ENCODE data around the gene CDK14.
"Not testable (repeated sequence)": the region's sequence is repeated elsewhere in the genome, so short reads cannot be mapped to it uniquely, and the experiment has no call there.

The CDK14 gene

GRCh38 chr7:90758933-90759562 is 162.9 kb downstream of the CDK14 start:
- H3K9me3 Mint-ChIP-seq, result no peaks in the 10 kb centered on the region
- no peak overlapping the region for H3K27ac Mint-ChIP-seq
- no peaks in the 10 kb centered on the region for H3K4me1 Mint-ChIP-seq
- H3K4me3 Mint-ChIP-seq, result no peak overlapping the region
- no peaks in the 10 kb centered on the region for H3K27me3 Mint-ChIP-seq
- H3K36me3 Mint-ChIP-seq, result no peaks in the 10 kb centered on the region

- Mint-ChIP-seq H3K4me3 (no peak overlapping the region), H3K9me3 (no peaks in the 10 kb centered on the region), H3K4me1 (no peaks in the 10 kb centered on the region), H3K27me3 (no peaks in the 10 kb centered on the region), H3K36me3 (no peaks in the 10 kb centered on the region), H3K27ac (no peak overlapping the region)
Measured at GRCh38 chr7:90759710-90760109, 163.6 kb downstream of the CDK14 start.

DNA sequence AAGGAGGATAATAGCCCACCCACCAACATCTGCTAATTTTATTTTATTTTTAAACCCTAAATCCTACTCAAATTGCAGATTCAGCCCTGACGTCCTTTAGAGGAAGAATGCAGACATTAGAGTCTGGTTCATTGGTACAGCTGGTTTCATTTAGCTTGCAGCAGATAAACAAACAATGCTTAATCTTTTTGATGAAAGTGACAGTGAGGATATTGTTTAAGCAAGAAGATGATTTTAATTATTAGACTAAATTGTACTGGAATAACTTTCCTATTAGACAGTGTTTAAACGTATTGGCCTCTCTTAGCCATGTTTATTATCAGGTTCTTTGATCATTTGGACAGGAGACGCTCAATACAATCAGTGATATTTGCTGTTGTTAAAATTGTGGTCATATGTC is 164.8 kb downstream of the CDK14 start:
- no peaks in the 10 kb centered on the region for H3K36me3 Mint-ChIP-seq
- H3K4me1 Mint-ChIP-seq, result no peaks in the 10 kb centered on the region

GRCh38 chr7:90761584-90761983 is 165.5 kb downstream of the CDK14 start:
- Mint-ChIP-seq H3K36me3 (no peaks in the 10 kb centered on the region), H3K27ac (no peak overlapping the region), H3K4me3 (no peak overlapping the region), H3K4me1 (no peaks in the 10 kb centered on the region), H3K9me3 (no peaks in the 10 kb centered on the region), H3K27me3 (no peaks in the 10 kb centered on the region)

More for the DNA sequence above, 164.8 kb downstream of the CDK14 start:
- no peaks in the 10 kb centered on the region for H3K27me3 Mint-ChIP-seq
- no peak overlapping the region for H3K4me3 Mint-ChIP-seq
- H3K27ac Mint-ChIP-seq, result no peak overlapping the region
- no peaks in the 10 kb centered on the region for H3K9me3 Mint-ChIP-seq

- no peak overlapping the region for H3K27ac Mint-ChIP-seq
- no peaks in the 10 kb centered on the region for H3K36me3 Mint-ChIP-seq
- no peaks in the 10 kb centered on the region for H3K9me3 Mint-ChIP-seq
- H3K27me3 Mint-ChIP-seq, result no peaks in the 10 kb centered on the region
- H3K4me3 Mint-ChIP-seq, result no peak overlapping the region
- H3K4me1 Mint-ChIP-seq, result no peaks in the 10 kb centered on the region
Measured at GRCh38 chr7:90763108-90763507, 167.0 kb downstream of the CDK14 start.

DNA sequence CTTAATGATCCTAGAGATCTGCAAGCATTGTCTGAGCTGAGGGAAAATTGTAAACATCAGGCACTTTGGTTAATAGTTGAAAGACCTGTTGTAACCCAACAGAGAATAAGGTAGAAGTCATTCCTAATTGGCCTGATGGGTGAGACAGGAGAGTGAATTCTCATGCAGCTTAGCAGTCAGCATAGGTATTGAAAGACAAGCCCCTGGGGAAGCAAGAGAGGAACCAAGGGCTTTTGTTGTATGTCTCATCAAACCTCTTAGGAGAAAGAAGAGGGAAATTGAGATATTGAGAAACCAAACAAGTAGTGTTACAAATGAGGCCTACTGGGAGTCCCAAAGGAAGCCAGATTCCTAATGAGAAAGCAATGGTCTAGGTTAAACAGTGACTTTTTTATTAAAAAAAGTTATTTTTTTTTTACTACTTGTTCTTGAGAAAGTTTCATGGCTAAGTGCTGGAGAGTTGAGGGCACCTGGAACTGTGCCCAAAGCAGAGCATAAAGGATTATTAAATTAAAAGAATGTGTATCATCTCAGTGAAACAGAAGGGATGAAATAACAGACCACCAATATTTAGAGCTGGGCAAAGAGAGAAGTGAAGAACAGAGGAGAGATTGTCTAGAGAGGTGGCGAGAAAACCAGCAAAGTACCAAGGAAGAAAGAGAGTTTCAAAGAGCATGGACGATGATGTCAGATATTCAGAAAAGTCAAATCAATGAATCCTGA is 168.9 kb downstream of the CDK14 start:
- Mint-ChIP-seq H3K9me3 (no peaks in the 10 kb centered on the region), H3K4me1 (no peaks in the 10 kb centered on the region), H3K4me3 (no peak overlapping the region), H3K27ac (no peak overlapping the region), H3K36me3 (no peaks in the 10 kb centered on the region), H3K27me3 (no peaks in the 10 kb centered on the region)

- no peaks in the 10 kb centered on the region for H3K36me3 Mint-ChIP-seq
- H3K4me3 Mint-ChIP-seq, result no peak overlapping the region
Measured at GRCh38 chr7:90766814-90767564, 170.9 kb downstream of the CDK14 start.

DNA sequence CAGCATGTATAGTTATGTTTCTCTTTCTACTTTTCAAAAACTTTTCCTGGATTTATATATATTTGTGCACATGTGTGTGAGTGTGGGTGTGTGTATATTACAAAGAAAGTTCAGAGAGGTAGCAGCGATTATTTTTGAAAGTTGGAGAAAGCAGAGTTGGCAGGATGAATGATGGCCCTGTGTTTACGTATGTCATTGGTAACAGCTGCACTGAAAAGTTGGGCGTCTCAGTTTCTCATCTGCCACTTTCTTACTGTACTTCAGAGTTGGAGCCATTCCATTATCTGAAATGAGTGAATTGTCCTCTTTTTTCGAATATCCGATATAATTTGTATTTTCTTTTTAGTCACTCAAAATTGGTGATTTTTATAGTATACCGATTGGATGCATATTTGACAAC is 172.2 kb downstream of the CDK14 start:
- no peaks in the 10 kb centered on the region for H3K27me3 Mint-ChIP-seq
- no peak overlapping the region for H3K27ac Mint-ChIP-seq
- no peaks in the 10 kb centered on the region for H3K36me3 Mint-ChIP-seq
- H3K9me3 Mint-ChIP-seq, result peaks cover 10% of the 10 kb centered on the region
- H3K4me1 Mint-ChIP-seq, result no peaks in the 10 kb centered on the region
- no peak overlapping the region for H3K4me3 Mint-ChIP-seq

More at GRCh38 chr7:90766814-90767564, 170.9 kb downstream of the CDK14 start:
- Mint-ChIP-seq H3K27me3 (no peaks in the 10 kb centered on the region), H3K27ac (no peak overlapping the region), H3K4me1 (no peaks in the 10 kb centered on the region), H3K9me3 (peaks cover 10% of the 10 kb centered on the region)

DNA sequence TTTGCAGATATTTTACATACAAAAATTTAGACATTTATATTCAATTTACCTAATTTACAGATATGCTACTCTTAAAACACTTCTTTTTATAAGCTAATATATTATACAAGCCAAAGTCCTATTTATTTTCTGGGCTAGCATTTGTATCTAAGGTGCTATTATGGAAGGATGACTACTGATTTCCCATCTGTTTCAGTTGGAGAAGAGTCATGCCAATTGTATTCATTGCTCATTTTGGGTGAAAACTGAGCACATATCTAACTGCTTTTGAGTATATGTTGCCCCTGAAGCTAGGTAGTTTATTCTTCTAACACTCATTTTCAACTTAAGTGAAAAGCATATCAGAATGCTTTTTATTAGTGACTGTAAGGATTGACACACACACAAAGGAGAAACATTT is 172.9 kb downstream of the CDK14 start:
- no peak overlapping the region for H3K27ac Mint-ChIP-seq
- no peak overlapping the region for H3K4me3 Mint-ChIP-seq
- no peaks in the 10 kb centered on the region for H3K4me1 Mint-ChIP-seq
- peaks cover 10% of the 10 kb centered on the region for H3K9me3 Mint-ChIP-seq
- no peaks in the 10 kb centered on the region for H3K27me3 Mint-ChIP-seq
- H3K36me3 Mint-ChIP-seq, result no peaks in the 10 kb centered on the region

GRCh38 chr7:90769566-90769965 is 173.4 kb downstream of the CDK14 start:
- H3K9me3 Mint-ChIP-seq, H3K4me3 Mint-ChIP-seq, H3K27me3 Mint-ChIP-seq, H3K4me1 Mint-ChIP-seq, H3K27ac Mint-ChIP-seq, H3K36me3 Mint-ChIP-seq: not testable (repeated sequence)

GRCh38 chr7:90771281-90771680 is 175.2 kb downstream of the CDK14 start:
- H3K36me3 Mint-ChIP-seq, result no peaks in the 10 kb centered on the region
- H3K27me3 Mint-ChIP-seq, result no peaks in the 10 kb centered on the region
- no peak overlapping the region for H3K4me3 Mint-ChIP-seq
- H3K27ac Mint-ChIP-seq, result no peak overlapping the region
- H3K4me1 Mint-ChIP-seq, result no peaks in the 10 kb centered on the region
- H3K9me3 Mint-ChIP-seq, result peaks cover 10% of the 10 kb centered on the region

GRCh38 chr7:90772410-90772809 is 176.3 kb downstream of the CDK14 start:
- H3K4me3 Mint-ChIP-seq, result no peak overlapping the region
- H3K4me1 Mint-ChIP-seq, result no peaks in the 10 kb centered on the region
- H3K36me3 Mint-ChIP-seq, result no peaks in the 10 kb centered on the region
- peaks cover 10% of the 10 kb centered on the region for H3K9me3 Mint-ChIP-seq
- H3K27me3 Mint-ChIP-seq, result no peaks in the 10 kb centered on the region
- no peak overlapping the region for H3K27ac Mint-ChIP-seq

- Mint-ChIP-seq H3K4me3 (no peak overlapping the region), H3K4me1 (no peaks in the 10 kb centered on the region), H3K9me3 (peaks cover 10% of the 10 kb centered on the region), H3K36me3 (no peaks in the 10 kb centered on the region), H3K27me3 (no peaks in the 10 kb centered on the region), H3K27ac (no peak overlapping the region)
Measured at GRCh38 chr7:90773269-90773668, 177.1 kb downstream of the CDK14 start.

DNA sequence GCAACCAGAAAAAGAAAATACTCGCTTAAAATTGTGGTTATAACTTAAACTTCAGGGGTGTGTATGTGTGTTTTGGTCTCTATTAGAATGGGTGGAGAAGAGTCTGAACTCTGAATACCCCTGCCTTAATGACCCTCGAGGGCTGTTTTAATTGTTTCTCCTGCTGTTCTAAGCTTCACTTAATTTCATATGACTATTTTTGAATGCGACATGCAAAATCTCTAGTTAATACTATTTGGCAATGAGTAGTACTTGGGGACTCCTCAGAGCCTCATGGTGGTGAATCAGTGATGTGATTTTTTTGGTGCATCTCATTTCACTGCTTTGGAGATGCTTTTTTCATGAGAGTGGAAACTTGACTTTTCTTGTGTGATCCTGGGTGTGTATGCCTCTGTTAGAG is 178.6 kb downstream of the CDK14 start:
- Mint-ChIP-seq H3K36me3 (no peaks in the 10 kb centered on the region), H3K27me3 (no peaks in the 10 kb centered on the region), H3K4me3 (no peak overlapping the region), H3K4me1 (no peaks in the 10 kb centered on the region), H3K9me3 (peaks cover 10% of the 10 kb centered on the region), H3K27ac (no peak overlapping the region)

DNA sequence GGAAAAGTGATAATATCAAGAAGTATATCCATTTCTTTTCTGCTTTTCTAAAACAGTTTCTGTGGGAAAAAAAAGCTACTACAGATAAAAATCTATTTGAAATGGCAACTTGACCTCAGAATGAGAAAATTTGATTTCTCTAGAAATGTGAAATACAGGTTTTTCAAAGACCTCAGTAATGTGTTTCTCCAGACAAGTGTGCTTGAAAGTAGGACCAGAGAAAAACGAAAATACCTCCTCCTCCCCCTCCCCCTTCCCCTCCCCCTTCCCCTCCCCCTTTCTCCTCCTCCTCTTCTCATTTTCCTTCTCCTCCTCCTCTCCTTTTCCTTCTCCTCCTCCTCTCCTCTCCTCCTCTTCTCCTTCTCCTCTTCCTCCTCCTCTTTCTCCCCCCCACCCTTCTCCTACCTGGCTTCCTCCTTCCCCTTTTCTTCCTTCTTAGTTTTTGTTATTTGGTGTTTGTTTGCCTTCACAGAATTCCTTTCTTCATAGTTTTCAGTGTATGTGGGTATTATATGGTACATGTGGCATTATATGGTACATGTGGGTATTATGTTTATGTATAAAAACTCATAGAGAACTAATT is 179.4 kb downstream of the CDK14 start:
- Mint-ChIP-seq H3K4me1 (no peaks in the 10 kb centered on the region), H3K36me3 (no peaks in the 10 kb centered on the region), H3K4me3 (no peak overlapping the region), H3K27ac (no peak overlapping the region), H3K27me3 (no peaks in the 10 kb centered on the region), H3K9me3 (peaks cover 10% of the 10 kb centered on the region)

GRCh38 chr7:90777041-90777440 is 180.9 kb downstream of the CDK14 start:
- Mint-ChIP-seq H3K4me3 (no peak overlapping the region), H3K36me3 (no peaks in the 10 kb centered on the region), H3K27me3 (no peaks in the 10 kb centered on the region), H3K4me1 (no peaks in the 10 kb centered on the region), H3K27ac (no peak overlapping the region), H3K9me3 (no peaks in the 10 kb centered on the region)
